B cell (primary cell): ENCODE results near the gene HGFAC. TPM values are rescaled to one million over a fixed set of nuclear protein-coding genes. Genes with fewer than 3 reads are reported as not detected.

ENCODE experiments used
- ATAC-seq: fragments of 200-7000 bp; cut with Tn5 transposase; one replicate; pipeline ENCODE4 v1.10.0; 2021; ENCODE audit warnings: low read depth, mild to moderate bottlenecking, moderate number of reproducible peaks, moderate library complexity
- CTCF ChIA-PET: fragments of 350-600 bp; sonication (Branson Sonifier 250); formaldehyde crosslinking; loops from one replicate; lab custom pipeline; 2021; ENCODE audit warnings: antibody characterized with exemption, inconsistent platforms; lab: Charles Lee
- POLR2A ChIA-PET: fragments of 350-600 bp; sonication (Branson Sonifier 250); formaldehyde crosslinking; loops from one replicate; lab custom pipeline; 2021; ENCODE audit warnings: antibody characterized with exemption; lab: Charles Lee
- DNase-seq: peaks from one replicate; pipeline ENCODE4 v3.0.0; 2013
- H2AFZ ChIP-seq: 2 replicates; pipeline ENCODE4 v1.6.1; 2012; ENCODE audit warnings: mild to moderate bottlenecking, low read depth, low read length; ENCODE audit not compliant: insufficient read depth, poor library complexity, severe bottlenecking
- H3K27ac ChIP-seq, 2 donors: 1 replicate in 1 of 2; 2 replicates in 1 of 2; pipeline ENCODE4 v1.5.1; 2012 to 2013; ENCODE audit warnings: low read length in 2 of 2, mild to moderate bottlenecking in 2 of 2, moderate library complexity in 1 of 2
- H3K27me3 ChIP-seq, 4 experiments: fragments of 200-600 bp in 1 of 4; sonication (generic) in 1 of 4; replicated peaks in 1 of 4; 1 replicate in 2 of 4; 2 replicates in 2 of 4; pipeline versions ENCODE4 v1.6.1 to v1.7.0; 2013 to 2016; ENCODE audit warnings: low read length in 3 of 4, mild to moderate bottlenecking in 2 of 4, mixed read lengths in 1 of 4, moderate library complexity in 1 of 4; ENCODE audit not compliant: insufficient read depth in 4 of 4, control insufficient read depth in 3 of 4; ENCODE audit errors: control extremely low read depth in 1 of 4
- H3K36me3 ChIP-seq, 2 experiments: replicated peaks in 1 of 2; 1 replicate in 1 of 2; 2 replicates in 1 of 2; pipeline versions ENCODE4 v1.6.1 to v1.7.1; 2013; ENCODE audit warnings: low read length in 1 of 2; ENCODE audit not compliant: insufficient read depth in 2 of 2, control insufficient read depth in 1 of 2; ENCODE audit errors: control extremely low read depth in 1 of 2, extremely low read depth in 1 of 2
- H3K4me1 ChIP-seq, 2 donors: fragments of 200-600 bp in 1 of 2; sonication (generic) in 1 of 2; 1 replicate in 1 of 2; 2 replicates in 1 of 2; pipeline versions ENCODE4 v1.5.1 to v1.6.1; 2013 to 2017; ENCODE audit warnings: low read length in 2 of 2; ENCODE audit not compliant: control insufficient read depth in 2 of 2, insufficient read depth in 2 of 2
- H3K4me2 ChIP-seq: replicated peaks from 2 replicates; pipeline ENCODE3; 2012; ENCODE audit warnings: mild to moderate bottlenecking, low read depth, low read length; ENCODE audit not compliant: poor library complexity, severe bottlenecking
- H3K4me3 ChIP-seq, 5 experiments: fragments of 200-600 bp in 1 of 5; sonication (generic) in 1 of 5; 1 replicate in 3 of 5; 2 replicates in 2 of 5; pipeline versions ENCODE4 v1.5.1 to v1.7.0; 2011 to 2016; ENCODE audit warnings: low read length in 4 of 5, mild to moderate bottlenecking in 4 of 5, low read depth in 2 of 5, control low read depth in 1 of 5, moderate library complexity in 1 of 5; ENCODE audit not compliant: insufficient read depth in 1 of 5; ENCODE audit errors: control extremely low read depth in 1 of 5, extremely low read depth in 1 of 5
- H3K79me2 ChIP-seq: fragments of 200-600 bp; sonication (generic); one replicate; pipeline ENCODE4 v1.6.0; 2016; ENCODE audit warnings: low read length; ENCODE audit not compliant: control insufficient read depth, insufficient read depth
- H3K9ac ChIP-seq: fragments of 200-600 bp; sonication (generic); 2 replicates; pipeline ENCODE4 v1.6.1; 2017; ENCODE audit warnings: mild to moderate bottlenecking, low read length, moderate library complexity
- H3K9me3 ChIP-seq, 3 donors: one replicate each; pipeline versions ENCODE4 v1.6.1 to v1.7.1; 2013; ENCODE audit warnings: low read length in 2 of 3; ENCODE audit not compliant: control insufficient read depth in 2 of 3, insufficient read depth in 1 of 3; ENCODE audit errors: control extremely low read depth in 1 of 3
- H4K20me1 ChIP-seq: 2 replicates; pipeline ENCODE4 v1.6.0; 2012; ENCODE audit warnings: mild to moderate bottlenecking, low read length; ENCODE audit not compliant: insufficient read depth, control insufficient read depth, poor library complexity, severe bottlenecking
- H3K27ac Mint-ChIP-seq: one replicate; pipeline ENCODE4 v1.8.0; 2021; ENCODE audit warnings: mixed read lengths
- H3K27me3 Mint-ChIP-seq: one replicate; pipeline ENCODE4 v1.8.0; 2021; ENCODE audit warnings: mixed read lengths
- H3K4me1 Mint-ChIP-seq: one replicate; pipeline ENCODE4 v1.8.0; 2021; ENCODE audit warnings: mixed read lengths
- H3K4me3 Mint-ChIP-seq: one replicate; pipeline ENCODE4 v1.8.0; 2021; ENCODE audit warnings: mixed read lengths
- H3K9me3 Mint-ChIP-seq: one replicate; pipeline ENCODE4 v1.8.0; 2022; ENCODE audit warnings: mixed read lengths; ENCODE audit not compliant: insufficient read depth
- EZH2 ChIP-seq: IDR thresholded peaks from 2 replicates; pipeline ENCODE4 v1.6.1; 2012; ENCODE audit warnings: borderline replicate concordance, low read depth, mild to moderate bottlenecking, moderate library complexity, low read length; ENCODE audit not compliant: insufficient read depth, poor library complexity, severe bottlenecking
- WGBS: methylation state at CpG from one replicate; pipeline ENCODE4 v1.1.5; 2013; ENCODE audit warnings: missing lambda C conversion rate; ENCODE audit not compliant: insufficient coverage; 5-methylcytosine and 5-hydroxymethylcytosine counted together
- intact Hi-C: fragments of 100-400 bp; cut with micrococcal nuclease; formaldehyde crosslinking; loops from one replicate; pipeline ENCODE4 v1.10.0; 2022
- polyA plus RNA-seq: library from polyadenylated mRNA; depleted of rRNA; stranded (reverse); fragments of >200 nt; gene quantifications from 2 replicates; pipeline ENCODE4 v1.2.3, GENCODE V29; 2012
- total RNA-seq, 2 donors: library from RNA; stranded (reverse); fragments of 120-200 nt in 1 of 2; gene quantifications; 1 replicate in 1 of 2; 2 replicates in 1 of 2; pipeline versions ENCODE4 v1.2.3 to v1.2.4, GENCODE V29; 2013 to 2022
- TF ChIP-seq, protein P1 (sequence below): fragments of 200-600 bp; IDR thresholded peaks from one replicate; pipeline ENCODE4 v1.8.0; 2022; ENCODE audit warnings: antibody characterized with exemption, mild to moderate bottlenecking

The HGFAC gene
- total and polyA plus RNA-seq, 2 donors (not counting 1 experiment from before 2014, with no cell fraction given) = not detected

DNA sequence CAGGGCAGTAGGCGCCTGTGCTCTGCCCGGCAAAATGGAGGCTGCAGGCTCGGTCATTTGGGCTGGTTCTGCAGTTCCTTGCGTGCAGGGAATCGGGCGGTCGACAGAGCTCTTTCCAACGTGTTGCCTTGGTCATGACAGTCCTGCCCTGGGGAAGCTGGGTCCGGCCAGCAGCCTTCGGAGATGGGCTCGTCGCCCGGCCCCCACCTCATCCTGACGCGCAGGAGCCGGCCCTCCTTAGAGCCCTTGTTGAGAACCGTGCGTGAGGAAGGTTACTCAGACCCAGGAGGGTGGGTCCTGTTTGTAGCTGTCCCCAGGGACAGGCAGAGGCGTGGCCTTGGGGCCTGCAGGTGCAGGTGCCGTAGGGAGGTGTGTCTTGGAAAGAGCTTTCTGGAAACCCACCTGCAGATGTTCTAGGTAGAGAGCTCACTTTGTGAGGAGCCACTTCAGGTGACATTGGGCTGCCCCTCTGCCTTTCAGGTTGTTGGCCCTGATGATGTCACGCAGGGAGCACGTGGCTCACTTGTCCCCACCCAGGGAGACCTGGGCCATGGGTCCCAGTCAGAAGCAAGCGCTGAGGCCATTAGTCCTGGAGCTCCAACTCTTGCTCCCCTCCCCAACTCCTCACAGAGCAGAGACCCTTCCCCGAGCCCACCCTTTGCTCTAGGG is 15.2 kb upstream of the HGFAC start:
- CTCF ChIA-PET = no interaction called here
- H3K9ac ChIP-seq = no peak overlapping the region
- no peaks in the 10 kb centered on the region for H3K9me3 Mint-ChIP-seq
- no peaks in the 10 kb centered on the region for H3K27me3 Mint-ChIP-seq
- intact Hi-C loops = no loop called here
- WGBS = 83% methylated on average over 24 of the region's 24 CpGs
- no peaks in the 10 kb centered on the region for H3K9me3 ChIP-seq
- H2AFZ ChIP-seq = no peak overlapping the region
- no peak overlapping the region for H3K4me2 ChIP-seq
- H3K27ac ChIP-seq = no peak overlapping the region
- DNase-seq (no peak), ATAC-seq (peak; percentile 24)
- POLR2A ChIA-PET = no interaction called here
- H3K4me1 ChIP-seq = peaks cover 0 to 5% of the 10 kb centered on the region in 2 donors
- no peaks in the 10 kb centered on the region for H4K20me1 ChIP-seq
- H3K4me3 Mint-ChIP-seq = no peak overlapping the region
- H3K4me3 ChIP-seq = no peak overlapping the region
- no peaks in the 10 kb centered on the region for H3K79me2 ChIP-seq
- TF ChIP-seq, protein P1, sequence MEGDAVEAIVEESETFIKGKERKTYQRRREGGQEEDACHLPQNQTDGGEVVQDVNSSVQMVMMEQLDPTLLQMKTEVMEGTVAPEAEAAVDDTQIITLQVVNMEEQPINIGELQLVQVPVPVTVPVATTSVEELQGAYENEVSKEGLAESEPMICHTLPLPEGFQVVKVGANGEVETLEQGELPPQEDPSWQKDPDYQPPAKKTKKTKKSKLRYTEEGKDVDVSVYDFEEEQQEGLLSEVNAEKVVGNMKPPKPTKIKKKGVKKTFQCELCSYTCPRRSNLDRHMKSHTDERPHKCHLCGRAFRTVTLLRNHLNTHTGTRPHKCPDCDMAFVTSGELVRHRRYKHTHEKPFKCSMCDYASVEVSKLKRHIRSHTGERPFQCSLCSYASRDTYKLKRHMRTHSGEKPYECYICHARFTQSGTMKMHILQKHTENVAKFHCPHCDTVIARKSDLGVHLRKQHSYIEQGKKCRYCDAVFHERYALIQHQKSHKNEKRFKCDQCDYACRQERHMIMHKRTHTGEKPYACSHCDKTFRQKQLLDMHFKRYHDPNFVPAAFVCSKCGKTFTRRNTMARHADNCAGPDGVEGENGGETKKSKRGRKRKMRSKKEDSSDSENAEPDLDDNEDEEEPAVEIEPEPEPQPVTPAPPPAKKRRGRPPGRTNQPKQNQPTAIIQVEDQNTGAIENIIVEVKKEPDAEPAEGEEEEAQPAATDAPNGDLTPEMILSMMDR = no peak
- TF ChIP-seq EZH2 = no peak
- no peak overlapping the region for H3K27ac Mint-ChIP-seq
- H3K36me3 ChIP-seq = no peaks in the 10 kb centered on the region
- no peaks in the 10 kb centered on the region for H3K27me3 ChIP-seq
- H3K4me1 Mint-ChIP-seq = peaks cover 3% of the 10 kb centered on the region

DNA sequence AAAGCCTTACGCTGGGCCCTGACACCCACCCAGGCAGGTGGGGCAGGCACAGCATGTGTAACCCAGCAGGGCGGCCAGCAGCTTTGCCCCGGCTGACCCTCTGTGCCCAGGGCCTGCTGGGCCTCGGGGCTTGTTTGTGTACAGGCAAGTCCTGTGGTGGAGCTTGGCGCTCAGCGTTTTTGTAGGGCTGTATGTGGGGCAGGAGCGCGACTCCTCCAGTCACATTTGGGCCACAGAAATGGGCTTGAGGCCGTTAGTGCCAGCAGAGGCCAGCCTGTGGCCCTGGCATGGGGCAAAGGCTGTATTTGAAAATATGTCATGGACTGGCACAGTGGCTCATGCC is 14.7 kb upstream of the HGFAC start:
- H3K27ac Mint-ChIP-seq = peak overlapping the region; percentile 32
- no peak overlapping the region for H3K9ac ChIP-seq
- H3K4me3 ChIP-seq = no peak overlapping the region
- no peak for TF ChIP-seq EZH2
- TF ChIP-seq, protein P1 = no peak
- H3K36me3 ChIP-seq = no peaks in the 10 kb centered on the region
- ChIA-PET CTCF (interaction anchor here (0.9 kb wide), 1 partner anchor 81 kb away, joined by 3 read pairs; no protein-coding TSS in a partner anchor), POLR2A (interaction anchor here (0.6 kb wide), 1 partner anchor 71 kb away, joined by 4 read pairs; no protein-coding TSS in a partner anchor)
- H4K20me1 ChIP-seq = no peaks in the 10 kb centered on the region
- H3K27me3 ChIP-seq = no peaks in the 10 kb centered on the region
- no peaks in the 10 kb centered on the region for H3K79me2 ChIP-seq
- no peak for DNase-seq
- H3K4me1 Mint-ChIP-seq = peaks cover 3% of the 10 kb centered on the region
- no peak for ATAC-seq
- H3K4me3 Mint-ChIP-seq = no peak overlapping the region
- H3K4me1 ChIP-seq = peaks cover 0 to 5% of the 10 kb centered on the region in 2 donors
- no peak overlapping the region for H3K4me2 ChIP-seq
- H3K9me3 Mint-ChIP-seq = no peaks in the 10 kb centered on the region
- whole genome bisulfite sequencing = 97% methylated on average over 9 of the region's 9 CpGs
- no peaks in the 10 kb centered on the region for H3K9me3 ChIP-seq
- H2AFZ ChIP-seq = no peak overlapping the region
- H3K27ac ChIP-seq = no peak overlapping the region
- intact Hi-C loops = no loop called here
- H3K27me3 Mint-ChIP-seq = no peaks in the 10 kb centered on the region
